Measurements from ENCODE around the gene MED1.
A peak's percentile ranks its signal among the peaks of the same experiment; 100 is the strongest.
"Not testable (repeated sequence)": the region's sequence is repeated elsewhere in the genome, so short reads cannot be mapped to it uniquely, and the experiment has no call there.

MED1 gene

GRCh38 chr17:39450847-39451581, at the start of gene MED1:
TSS of gene MED1 (minus strand) at chr17:39451263. CDS start at chr17:39451062, 201 bp downstream.
- H3K4me1 ChIP-seq (ENCODE audit: control insufficient read depth in 5 of 5, insufficient read depth in 5 of 5, low read length in 5 of 5): peaks cover 4 to 17% (median 14%) of the 10 kb centered on the region in 5 donors
- no peaks in the 10 kb centered on the region for H3K27me3 ChIP-seq (ENCODE audit: control insufficient read depth in 5 of 5, insufficient read depth in 4 of 5, low read length in 5 of 5)
- H3K9ac ChIP-seq (ENCODE audit: low read length in 5 of 5): peak within 1 kb of the TSS; percentile 74 to 97 (median 89)
- peak within 1 kb of the TSS; percentile 92 for H3K27ac ChIP-seq (ENCODE audit: low read depth, low read length)
- H3K36me3 ChIP-seq (ENCODE audit: control insufficient read depth in 5 of 5, insufficient read depth in 5 of 5, low read length in 5 of 5): peaks cover 7 to 19% (median 11%) of the 10 kb centered on the region in 5 donors
- H3K4me3 ChIP-seq (ENCODE audit: low read depth in 1 of 5, low read length in 5 of 5): peak within 1 kb of the TSS; percentile 83 to 98 (median 97)
- no peaks in the 10 kb centered on the region for H3K9me3 ChIP-seq (ENCODE audit: control insufficient read depth in 5 of 5, low read length in 5 of 5)

- not testable (repeated sequence) for H3K27me3 ChIP-seq (ENCODE audit: control insufficient read depth in 5 of 5, insufficient read depth in 4 of 5, low read length in 5 of 5); H3K4me1 ChIP-seq (ENCODE audit: control insufficient read depth in 5 of 5, insufficient read depth in 5 of 5, low read length in 5 of 5); H3K9me3 ChIP-seq (ENCODE audit: control insufficient read depth in 5 of 5, low read length in 5 of 5); H3K9ac ChIP-seq (ENCODE audit: low read length in 5 of 5); H3K27ac ChIP-seq (ENCODE audit: low read depth, low read length); H3K4me3 ChIP-seq (ENCODE audit: low read depth in 1 of 5, low read length in 5 of 5)
- peaks cover 14 to 85% (median 69%) of the 10 kb centered on the region in 5 donors for H3K36me3 ChIP-seq (ENCODE audit: control insufficient read depth in 5 of 5, insufficient read depth in 5 of 5, low read length in 5 of 5)
Measured at GRCh38 chr17:39496921-39497320, 45.9 kb upstream of the MED1 start.

GRCh38 chr17:39487946-39488345, 36.9 kb upstream of the MED1 start:
- Histone ChIP-seq H3K9me3 (ENCODE audit: control insufficient read depth in 5 of 5, low read length in 5 of 5) (no peaks in the 10 kb centered on the region), H3K36me3 (ENCODE audit: control insufficient read depth in 5 of 5, insufficient read depth in 5 of 5, low read length in 5 of 5) (peaks cover 9 to 31% (median 20%) of the 10 kb centered on the region in 5 donors), H3K4me1 (ENCODE audit: control insufficient read depth in 5 of 5, insufficient read depth in 5 of 5, low read length in 5 of 5) (no peaks in the 10 kb centered on the region), H3K27ac (ENCODE audit: low read depth, low read length) (no peak overlapping the region), H3K27me3 (ENCODE audit: control insufficient read depth in 5 of 5, insufficient read depth in 4 of 5, low read length in 5 of 5) (no peaks in the 10 kb centered on the region), H3K9ac (ENCODE audit: low read length in 5 of 5) (no peak overlapping the region), H3K4me3 (ENCODE audit: low read depth in 1 of 5, low read length in 5 of 5) (no peak overlapping the region)

- not testable (repeated sequence) for H3K9ac ChIP-seq (ENCODE audit: low read length in 5 of 5); H3K4me1 ChIP-seq (ENCODE audit: control insufficient read depth in 5 of 5, insufficient read depth in 5 of 5, low read length in 5 of 5); H3K9me3 ChIP-seq (ENCODE audit: control insufficient read depth in 5 of 5, low read length in 5 of 5); H3K27ac ChIP-seq (ENCODE audit: low read depth, low read length); H3K27me3 ChIP-seq (ENCODE audit: control insufficient read depth in 5 of 5, insufficient read depth in 4 of 5, low read length in 5 of 5); H3K4me3 ChIP-seq (ENCODE audit: low read depth in 1 of 5, low read length in 5 of 5)
- H3K36me3 ChIP-seq (ENCODE audit: control insufficient read depth in 5 of 5, insufficient read depth in 5 of 5, low read length in 5 of 5): peaks cover 7 to 31% (median 15%) of the 10 kb centered on the region in 5 donors
Measured at GRCh38 chr17:39487490-39487889, 36.4 kb upstream of the MED1 start.

GRCh38 chr17:39486242-39486641, 35.2 kb upstream of the MED1 start:
- Histone ChIP-seq H3K27ac (ENCODE audit: low read depth, low read length) (no peak overlapping the region), H3K36me3 (ENCODE audit: control insufficient read depth in 5 of 5, insufficient read depth in 5 of 5, low read length in 5 of 5) (peaks cover 7 to 27% (median 12%) of the 10 kb centered on the region in 5 donors), H3K9ac (ENCODE audit: low read length in 5 of 5) (no peak overlapping the region), H3K27me3 (ENCODE audit: control insufficient read depth in 5 of 5, insufficient read depth in 4 of 5, low read length in 5 of 5) (no peaks in the 10 kb centered on the region), H3K4me1 (ENCODE audit: control insufficient read depth in 5 of 5, insufficient read depth in 5 of 5, low read length in 5 of 5) (no peaks in the 10 kb centered on the region), H3K4me3 (ENCODE audit: low read depth in 1 of 5, low read length in 5 of 5) (no peak overlapping the region), H3K9me3 (ENCODE audit: control insufficient read depth in 5 of 5, low read length in 5 of 5) (no peaks in the 10 kb centered on the region)

GRCh38 chr17:39485555-39485954, 34.5 kb upstream of the MED1 start:
- no peaks in the 10 kb centered on the region for H3K9me3 ChIP-seq (ENCODE audit: control insufficient read depth in 5 of 5, low read length in 5 of 5)
- H3K4me3 ChIP-seq (ENCODE audit: low read depth in 1 of 5, low read length in 5 of 5): no peak overlapping the region
- H3K4me1 ChIP-seq (ENCODE audit: control insufficient read depth in 5 of 5, insufficient read depth in 5 of 5, low read length in 5 of 5): no peaks in the 10 kb centered on the region
- peaks cover 2 to 25% (median 6%) of the 10 kb centered on the region in 5 donors for H3K36me3 ChIP-seq (ENCODE audit: control insufficient read depth in 5 of 5, insufficient read depth in 5 of 5, low read length in 5 of 5)
- H3K9ac ChIP-seq (ENCODE audit: low read length in 5 of 5): no peak overlapping the region
- H3K27me3 ChIP-seq (ENCODE audit: control insufficient read depth in 5 of 5, insufficient read depth in 4 of 5, low read length in 5 of 5): no peaks in the 10 kb centered on the region
- no peak overlapping the region for H3K27ac ChIP-seq (ENCODE audit: low read depth, low read length)

- no peaks in the 10 kb centered on the region for H3K27me3 ChIP-seq (ENCODE audit: control insufficient read depth in 5 of 5, insufficient read depth in 4 of 5, low read length in 5 of 5)
- no peak overlapping the region for H3K4me3 ChIP-seq (ENCODE audit: low read depth in 1 of 5, low read length in 5 of 5)
- peaks cover 0 to 31% (median 4%) of the 10 kb centered on the region in 5 donors for H3K36me3 ChIP-seq (ENCODE audit: control insufficient read depth in 5 of 5, insufficient read depth in 5 of 5, low read length in 5 of 5)
- H3K9ac ChIP-seq (ENCODE audit: low read length in 5 of 5): no peak overlapping the region
- H3K27ac ChIP-seq (ENCODE audit: low read depth, low read length): no peak overlapping the region
- H3K9me3 ChIP-seq (ENCODE audit: control insufficient read depth in 5 of 5, low read length in 5 of 5): no peaks in the 10 kb centered on the region
- H3K4me1 ChIP-seq (ENCODE audit: control insufficient read depth in 5 of 5, insufficient read depth in 5 of 5, low read length in 5 of 5): no peaks in the 10 kb centered on the region
Measured at GRCh38 chr17:39484178-39484577, 33.1 kb upstream of the MED1 start.

- no peak overlapping the region for H3K27ac ChIP-seq (ENCODE audit: low read depth, low read length)
- no peak overlapping the region for H3K4me3 ChIP-seq (ENCODE audit: low read depth in 1 of 5, low read length in 5 of 5)
- H3K27me3 ChIP-seq (ENCODE audit: control insufficient read depth in 5 of 5, insufficient read depth in 4 of 5, low read length in 5 of 5): no peaks in the 10 kb centered on the region
- H3K4me1 ChIP-seq (ENCODE audit: control insufficient read depth in 5 of 5, insufficient read depth in 5 of 5, low read length in 5 of 5): no peaks in the 10 kb centered on the region
- no peaks in the 10 kb centered on the region for H3K9me3 ChIP-seq (ENCODE audit: control insufficient read depth in 5 of 5, low read length in 5 of 5)
- H3K36me3 ChIP-seq (ENCODE audit: control insufficient read depth in 5 of 5, insufficient read depth in 5 of 5, low read length in 5 of 5): peaks cover 0 to 33% (median 4%) of the 10 kb centered on the region in 5 donors
- no peak overlapping the region for H3K9ac ChIP-seq (ENCODE audit: low read length in 5 of 5)
Measured at GRCh38 chr17:39483506-39483905, 32.4 kb upstream of the MED1 start.

- H3K36me3 ChIP-seq (ENCODE audit: control insufficient read depth in 5 of 5, insufficient read depth in 5 of 5, low read length in 5 of 5): peaks cover 0 to 40% (median 8%) of the 10 kb centered on the region in 5 donors
- not testable (repeated sequence) for H3K27me3 ChIP-seq (ENCODE audit: control insufficient read depth in 5 of 5, insufficient read depth in 4 of 5, low read length in 5 of 5); H3K9me3 ChIP-seq (ENCODE audit: control insufficient read depth in 5 of 5, low read length in 5 of 5); H3K27ac ChIP-seq (ENCODE audit: low read depth, low read length); H3K4me3 ChIP-seq (ENCODE audit: low read depth in 1 of 5, low read length in 5 of 5); H3K4me1 ChIP-seq (ENCODE audit: control insufficient read depth in 5 of 5, insufficient read depth in 5 of 5, low read length in 5 of 5); H3K9ac ChIP-seq (ENCODE audit: low read length in 5 of 5)
Measured at GRCh38 chr17:39479631-39480030, 28.6 kb upstream of the MED1 start.

GRCh38 chr17:39473310-39473709, 22.2 kb upstream of the MED1 start:
- Histone ChIP-seq H3K27me3 (ENCODE audit: control insufficient read depth in 5 of 5, insufficient read depth in 4 of 5, low read length in 5 of 5) (no peaks in the 10 kb centered on the region), H3K9me3 (ENCODE audit: control insufficient read depth in 5 of 5, low read length in 5 of 5) (no peaks in the 10 kb centered on the region), H3K9ac (ENCODE audit: low read length in 5 of 5) (no peak overlapping the region), H3K27ac (ENCODE audit: low read depth, low read length) (no peak overlapping the region), H3K4me1 (ENCODE audit: control insufficient read depth in 5 of 5, insufficient read depth in 5 of 5, low read length in 5 of 5) (no peaks in the 10 kb centered on the region), H3K4me3 (ENCODE audit: low read depth in 1 of 5, low read length in 5 of 5) (no peak overlapping the region), H3K36me3 (ENCODE audit: control insufficient read depth in 5 of 5, insufficient read depth in 5 of 5, low read length in 5 of 5) (peaks cover 16 to 41% (median 30%) of the 10 kb centered on the region in 5 donors)

Measured in subcutaneous abdominal adipose tissue (tissue), 5 donors.